Calu3 (cell line): Measurements from ENCODE around the gene KDF1. TPM values are rescaled to one million over a fixed set of nuclear protein-coding genes. Genes with fewer than 3 reads are reported as not detected.

ENCODE experiments used
- BruUV-seq: library from RNA; stranded (reverse); fragments of 400-500 nt; replicated peaks from 2 replicates; lab custom pipeline; 2021; lab: Mats Ljungman, UMichigan
- CTCF ChIA-PET: fragments of 300-600 bp; sonication (Branson Sonifier 250); formaldehyde crosslinking; loops from one replicate; lab custom pipeline; 2022; ENCODE audit warnings: antibody characterized with exemption; lab: Charles Lee
- DNase-seq: peaks from one replicate; pipeline ENCODE4 v3.0.0; 2022
- H3K27ac Mint-ChIP-seq: one replicate; pipeline ENCODE4 v1.8.0; 2022; ENCODE audit warnings: mixed read lengths; ENCODE audit not compliant: unreplicated experiment
- H3K27me3 Mint-ChIP-seq: one replicate; pipeline ENCODE4 v1.8.0; 2022; ENCODE audit warnings: mixed read lengths; ENCODE audit not compliant: unreplicated experiment
- H3K36me3 Mint-ChIP-seq: one replicate; pipeline ENCODE4 v1.8.0; 2022; ENCODE audit warnings: mild to moderate bottlenecking, moderate library complexity, mixed read lengths; ENCODE audit not compliant: insufficient read depth, unreplicated experiment
- H3K4me1 Mint-ChIP-seq: one replicate; pipeline ENCODE4 v1.8.0; 2022; ENCODE audit warnings: mild to moderate bottlenecking, low read depth, mixed read lengths; ENCODE audit not compliant: unreplicated experiment
- H3K4me3 Mint-ChIP-seq: one replicate; pipeline ENCODE4 v1.8.0; 2022; ENCODE audit warnings: mild to moderate bottlenecking, low read depth, moderate library complexity, mixed read lengths; ENCODE audit not compliant: unreplicated experiment
- H3K9me3 Mint-ChIP-seq: one replicate; pipeline ENCODE4 v1.8.0; 2022; ENCODE audit warnings: low read depth, mixed read lengths; ENCODE audit not compliant: unreplicated experiment
- CTCF ChIP-seq: fragments of 200-600 bp; IDR thresholded peaks from one replicate; pipeline ENCODE4 v1.8.0; 2022; ENCODE audit warnings: antibody characterized with exemption; ENCODE audit not compliant: unreplicated experiment
- intact Hi-C: fragments of 100-400 bp; cut with micrococcal nuclease; formaldehyde crosslinking; loops from one replicate; pipeline ENCODE4 v1.10.0; 2022; ENCODE audit not compliant: unreplicated experiment
- total RNA-seq: library from RNA; stranded (reverse); gene quantifications from 2 replicates; pipeline ENCODE4 v1.2.3, GENCODE V29; 2022

The KDF1 gene
- total RNA-seq, 1 experiment from 2014 or later: 18.9 TPM

DNA sequence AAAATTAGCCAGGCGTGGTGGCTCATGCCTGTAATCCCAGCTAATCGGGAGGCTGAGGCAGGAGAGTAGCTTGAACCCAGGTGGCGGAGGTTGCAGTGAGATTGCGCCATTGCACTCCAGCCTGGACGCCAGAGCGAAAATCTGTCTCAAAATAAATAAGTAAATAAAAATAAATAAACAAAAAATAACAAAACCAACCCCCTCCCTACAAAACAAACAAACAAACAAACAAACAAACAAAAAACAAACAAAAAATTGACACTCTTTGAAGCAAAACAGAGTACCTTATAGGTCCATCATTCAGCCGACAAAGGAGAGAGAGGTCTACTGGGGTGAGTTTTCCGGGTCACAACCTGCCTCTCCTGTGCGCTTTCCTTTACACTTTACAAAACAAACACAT is 5.4 kb upstream of the KDF1 start:
- no TSS peak for BruUV-seq
- H3K9me3 Mint-ChIP-seq: no peaks in the 10 kb centered on the region
- no peaks in the 10 kb centered on the region for H3K27me3 Mint-ChIP-seq
- peaks cover 3% of the 10 kb centered on the region for H3K36me3 Mint-ChIP-seq
- DNase-seq: no peak
- CTCF ChIA-PET: interaction anchor here (0.8 kb wide), 1 partner anchor 29 kb away, joined by 3 read pairs; no protein-coding TSS in a partner anchor
- intact Hi-C loops: loop anchor here (2.0 kb wide), 1 partner anchor 31 kb away; no protein-coding TSS in a partner anchor
- no peak for TF ChIP-seq CTCF
- H3K4me3 Mint-ChIP-seq: no peak overlapping the region
- H3K27ac Mint-ChIP-seq: no peak overlapping the region
- peaks cover 36% of the 10 kb centered on the region for H3K4me1 Mint-ChIP-seq

- DNase-seq: no peak
- intact Hi-C loops: no loop called here
- H3K27ac Mint-ChIP-seq: no peak overlapping the region
- CTCF ChIA-PET: no interaction called here
- no peak overlapping the region for H3K4me3 Mint-ChIP-seq
- H3K9me3 Mint-ChIP-seq: no peaks in the 10 kb centered on the region
- no peaks in the 10 kb centered on the region for H3K27me3 Mint-ChIP-seq
- no peak for TF ChIP-seq CTCF
- no TSS peak for BruUV-seq
- H3K4me1 Mint-ChIP-seq: peaks cover 33% of the 10 kb centered on the region
- peaks cover 7% of the 10 kb centered on the region for H3K36me3 Mint-ChIP-seq
Observed at GRCh38 chr1:26965213-26965612, 4.9 kb upstream of the KDF1 start.

DNA sequence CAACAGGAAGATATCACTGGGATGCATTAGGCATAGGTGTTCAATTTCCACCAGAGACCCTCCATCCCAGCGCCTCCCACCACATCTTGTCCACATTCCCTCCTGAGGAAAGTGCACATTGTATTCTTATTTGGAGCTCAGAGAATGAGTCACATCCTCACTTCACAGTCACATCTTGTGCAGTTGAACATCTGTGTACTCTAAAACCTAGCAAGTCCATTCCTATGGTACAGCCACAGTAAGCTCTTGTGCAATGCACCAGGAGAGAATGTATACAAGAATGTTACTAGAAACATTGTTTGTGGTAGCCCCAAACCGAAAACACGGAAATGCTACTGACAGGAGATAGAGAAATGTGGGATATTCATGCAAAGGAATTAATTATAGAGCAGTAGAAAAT is 1.6 kb upstream of the KDF1 start:
- no peak for TF ChIP-seq CTCF
- H3K36me3 Mint-ChIP-seq: peaks cover 26% of the 10 kb centered on the region
- CTCF ChIA-PET: interaction anchor here (1.1 to 1.4 kb wide), 2 partner anchors 36 to 84 kb away, joined by 3 to 4 read pairs; no protein-coding TSS in a partner anchor
- no TSS peak for BruUV-seq
- H3K27ac Mint-ChIP-seq: no peak overlapping the region
- peaks cover 21% of the 10 kb centered on the region for H3K4me1 Mint-ChIP-seq
- intact Hi-C loops: no loop called here
- no peaks in the 10 kb centered on the region for H3K27me3 Mint-ChIP-seq
- no peaks in the 10 kb centered on the region for H3K9me3 Mint-ChIP-seq
- no peak overlapping the region for H3K4me3 Mint-ChIP-seq
- no peak for DNase-seq

GRCh38 chr1:26960625-26960966 is 328 bp upstream of the KDF1 start:
- H3K36me3 Mint-ChIP-seq: peaks cover 26% of the 10 kb centered on the region
- peak overlapping the region; percentile 68 for H3K27ac Mint-ChIP-seq
- peaks cover 17% of the 10 kb centered on the region for H3K4me1 Mint-ChIP-seq
- intact Hi-C loops: no loop called here
- H3K9me3 Mint-ChIP-seq: no peaks in the 10 kb centered on the region
- no peaks in the 10 kb centered on the region for H3K27me3 Mint-ChIP-seq
- peak overlapping the region; percentile 82 for H3K4me3 Mint-ChIP-seq
- DNase-seq: no peak
- CTCF ChIA-PET: interaction anchor here (0.6 to 1.1 kb wide), 3 partner anchors 42 to 137 kb away, joined by 3 to 5 read pairs (median 3); no protein-coding TSS in a partner anchor
- no peak for TF ChIP-seq CTCF
- no TSS peak for BruUV-seq
